Renal cortex interstitium (tissue), 15 donors: ENCODE measurements around the gene SLC2A14. TPM values are rescaled to one million over a fixed set of nuclear protein-coding genes. Genes with fewer than 3 reads are reported as not detected.
"Not testable (repeated sequence)": the region's sequence is repeated elsewhere in the genome, so short reads cannot be mapped to it uniquely, and the experiment has no call there.

Source experiments
- DNase-seq, 11 donors: peaks; one replicate each; pipeline ENCODE4 v3.0.0-alpha.2; 2013; ENCODE audit warnings: low read depth in 9 of 11, low spot score in 4 of 11; ENCODE audit errors: extremely low read depth in 1 of 11
- long read RNA-seq, 16 experiments: transcript quantifications; one replicate each; lab custom pipeline, GENCODE V29; 2026
- polyA plus RNA-seq, 3 donors: library from polyadenylated mRNA; unstranded; fragments of 120-200 nt; gene quantifications; one replicate each; pipeline ENCODE4 v1.2.1, GENCODE V29; 2013; ENCODE audit not compliant: insufficient read length in 3 of 3

Gene SLC2A14
- under 1 TPM; 0.29 to 0.73 (median 0.46) TPM for polyA plus RNA-seq
- long read RNA-seq, donor 1 = 0 reads
- long read RNA-seq, donor 2 = 0 reads
- long read RNA-seq, donor 3 = 0 reads
- long read RNA-seq, donor 4 = 0 reads
- long read RNA-seq, donor 5 = 0 reads
- long read RNA-seq, donor 6 = 0 reads
- long read RNA-seq, donor 7 = 0 reads
- long read RNA-seq, donor 8 = 0 reads
- long read RNA-seq, donor 9 = 0 reads
- long read RNA-seq, donor 10 = 0 reads
- long read RNA-seq, donor 11 = 0 reads
- long read RNA-seq, donor 12 = 0 reads
- long read RNA-seq, donor 13 = 0 reads
- long read RNA-seq, donor 14 = 0 reads
- long read RNA-seq, donor 15 = 0 reads
- long read RNA-seq, donor 16 = 0 reads

DNA sequence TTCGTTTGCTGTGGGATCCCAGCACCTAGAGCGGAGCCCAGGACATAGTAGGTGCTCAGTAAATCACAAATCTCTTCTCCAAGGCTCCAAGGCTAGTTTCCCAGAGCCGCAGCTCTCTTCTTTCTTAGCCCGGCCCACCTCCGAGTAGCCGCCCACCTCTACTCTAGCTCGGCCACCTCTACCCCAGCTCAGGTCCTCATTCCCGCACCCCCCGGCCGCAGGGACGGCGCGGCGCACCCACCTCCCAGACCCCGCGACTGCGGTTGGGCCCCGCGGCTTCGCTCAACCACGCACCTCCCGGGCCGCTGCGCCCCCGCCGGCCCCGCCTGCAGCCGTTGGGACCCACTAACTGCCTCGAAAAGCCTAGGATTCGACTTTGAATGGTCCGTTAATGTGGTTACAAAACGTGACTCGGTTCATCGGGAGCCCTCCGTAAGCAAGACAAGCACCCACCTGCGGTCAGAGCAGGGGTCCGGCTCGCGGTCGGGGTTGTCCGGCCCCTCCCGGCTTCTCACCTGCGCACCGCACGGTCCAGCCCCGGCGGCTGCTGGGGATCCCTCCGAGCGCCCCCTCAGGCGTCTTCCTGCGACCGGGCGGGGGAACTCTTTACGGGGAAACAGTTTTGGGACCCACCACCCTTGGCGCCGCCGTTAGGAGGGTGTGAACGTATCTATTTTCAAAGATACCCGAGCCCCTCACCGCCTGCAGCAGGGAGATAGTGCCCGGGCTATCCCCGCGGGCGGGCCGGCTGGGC lies at the start of gene SLC2A14:
Gene SLC2A14 (minus strand): TSS at position 350 of the 754 bp plus-strand sequence. CDS start 3,035 bp downstream, outside the sequence.
- DNase-seq = no peak

DNA sequence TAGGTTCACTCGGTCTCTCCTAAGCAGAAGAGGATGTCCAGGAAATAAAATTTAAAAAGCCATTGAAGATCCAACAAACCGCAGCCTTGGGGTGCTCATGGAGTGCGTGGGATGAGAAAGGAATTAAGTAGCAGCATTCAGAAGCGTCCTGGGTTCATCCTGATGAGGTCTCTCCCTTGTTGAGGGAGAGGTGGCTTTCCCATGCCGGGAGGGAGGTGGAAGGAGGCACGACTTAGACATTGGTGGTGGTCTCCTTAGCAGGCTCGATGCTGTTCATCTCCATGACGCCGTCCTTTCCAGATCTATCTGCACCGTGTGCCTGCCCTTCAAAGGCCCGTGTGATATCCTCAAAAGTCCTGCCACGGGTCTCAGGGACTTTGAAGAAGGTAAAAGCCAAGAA lies 48.5 kb upstream of the SLC2A14 start:
- DNase-seq = not testable (repeated sequence)

DNA sequence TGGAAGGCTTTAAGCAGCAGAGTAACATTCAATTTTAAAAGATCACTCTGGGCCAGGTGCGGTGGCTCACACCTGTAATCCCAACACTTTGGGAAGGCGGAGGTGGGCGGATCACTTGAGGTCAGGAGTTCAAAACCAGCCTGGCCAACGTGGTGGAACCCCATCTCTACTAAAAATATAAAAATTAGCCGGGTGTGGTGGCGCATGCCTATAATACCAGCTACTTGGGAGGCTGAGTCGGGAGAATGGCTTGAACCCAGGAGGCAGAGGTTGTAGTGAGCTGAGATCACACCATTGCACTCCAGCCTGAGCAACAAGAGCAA lies 45.5 kb upstream of the SLC2A14 start:
- DNase-seq = not testable (repeated sequence)

DNA sequence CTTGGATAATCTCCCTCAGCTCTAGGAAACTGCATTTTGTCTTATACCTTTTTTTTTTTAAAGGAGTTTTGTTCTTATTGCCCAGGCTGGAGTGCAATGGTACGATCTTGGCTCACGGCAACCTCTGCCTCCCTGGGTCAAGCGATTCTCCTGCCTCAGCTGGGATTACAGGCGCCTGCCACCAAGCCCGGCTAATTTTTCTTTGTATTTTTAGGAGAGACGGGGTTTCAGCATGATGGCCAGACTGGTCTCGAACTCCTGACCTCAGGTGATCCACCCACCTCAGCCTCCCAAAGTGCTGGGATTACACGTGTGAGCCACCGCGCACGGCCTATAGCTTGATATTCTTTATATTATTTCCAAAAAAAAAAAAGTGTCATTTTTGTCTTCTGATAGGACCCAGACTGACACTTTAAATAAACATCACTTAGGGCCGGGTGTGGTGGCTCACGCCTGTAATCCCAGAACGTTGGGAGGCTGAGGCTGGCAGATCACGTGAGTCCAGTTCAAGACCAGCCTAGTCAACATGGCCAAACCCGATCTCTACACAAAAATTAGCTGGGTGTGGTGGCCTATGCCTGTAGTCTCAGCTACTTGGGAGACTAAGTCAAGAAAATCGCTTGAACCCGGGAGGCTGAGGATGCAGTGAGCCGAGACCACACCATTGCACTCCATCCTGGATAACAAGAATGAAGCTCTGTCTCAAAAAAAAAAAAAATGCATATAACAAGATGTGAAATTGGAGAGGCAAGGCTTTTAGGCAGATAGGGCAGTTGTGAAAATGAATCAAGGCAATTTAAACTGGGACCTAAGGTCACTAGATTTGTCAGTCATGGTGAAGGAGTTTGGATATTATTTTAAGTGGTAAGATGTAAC lies 44.9 kb upstream of the SLC2A14 start:
- DNase-seq = no peak

DNA sequence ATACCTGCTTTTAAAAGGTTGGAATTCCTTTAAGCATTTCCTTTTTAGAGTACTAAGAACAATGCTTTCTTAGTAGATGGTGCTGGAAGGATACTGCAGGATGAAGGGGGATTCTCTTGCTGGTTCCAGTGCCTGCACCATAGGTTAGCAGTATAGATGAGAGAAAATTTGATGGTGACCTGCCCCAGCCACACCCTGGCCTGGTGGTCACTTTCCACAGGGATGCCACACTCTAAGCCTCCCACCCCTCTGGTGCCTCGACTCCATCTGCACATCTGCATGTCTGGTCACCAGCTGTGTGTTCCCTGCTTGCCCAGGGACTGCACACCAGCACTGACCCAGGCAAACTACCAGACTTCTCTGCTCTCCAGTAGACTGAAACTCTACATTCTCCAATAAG lies 44.2 kb upstream of the SLC2A14 start:
- DNase-seq = no peak

DNA sequence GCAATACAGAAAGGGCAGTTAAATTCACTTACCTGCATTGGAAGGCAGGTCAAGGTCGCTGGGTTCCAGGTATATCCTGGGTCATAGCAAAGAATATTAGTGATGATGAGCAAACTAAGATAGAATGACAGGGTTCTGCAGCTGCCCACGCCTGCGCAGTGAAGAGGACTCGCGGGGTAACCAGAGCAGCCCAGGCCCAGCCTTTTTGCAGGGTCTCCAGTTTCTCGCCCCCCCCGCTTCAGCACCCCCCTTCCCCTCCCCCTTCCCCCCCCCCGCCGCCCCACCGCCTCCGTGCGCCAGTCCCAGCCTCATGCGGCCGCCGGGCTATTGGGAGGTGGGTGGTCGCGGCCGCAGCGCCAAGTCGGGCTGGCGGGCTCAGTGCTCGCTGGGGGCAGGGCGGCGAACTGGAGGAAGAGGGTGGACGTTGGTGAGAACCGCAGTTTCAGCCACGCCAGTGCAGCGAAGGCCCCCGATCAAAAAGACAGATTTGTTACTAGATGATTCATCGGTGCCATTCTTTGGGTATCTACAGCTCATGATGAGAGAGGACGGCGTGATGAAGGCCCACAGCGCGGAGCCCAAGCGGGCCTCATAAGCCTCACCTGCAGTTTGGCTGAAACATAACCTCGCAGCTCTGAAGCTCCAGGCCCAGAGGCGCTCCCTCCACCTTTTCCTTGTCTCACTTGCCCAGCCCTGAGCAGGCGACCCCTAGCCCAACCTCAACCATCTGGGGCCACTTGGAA lies 43.1 kb upstream of the SLC2A14 start:
- no peak for DNase-seq

DNA sequence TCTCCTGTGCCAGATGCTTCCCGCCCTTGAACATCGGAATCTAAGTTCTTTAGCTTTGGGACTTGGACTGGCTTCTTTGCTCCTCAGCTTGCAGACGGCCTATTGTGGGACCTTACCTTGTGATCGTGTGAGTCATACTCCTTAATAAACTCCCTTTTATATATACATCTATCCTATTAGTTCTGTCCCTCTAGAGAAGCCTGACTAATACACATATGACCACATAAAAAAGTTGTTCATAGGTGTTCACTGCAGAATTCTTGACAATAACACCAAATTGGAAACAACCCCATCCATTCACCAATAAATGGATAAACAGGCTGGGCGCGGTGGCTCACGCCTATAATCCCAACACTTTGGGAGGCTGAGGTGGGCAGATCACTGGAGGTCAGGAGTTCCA lies 37.4 kb upstream of the SLC2A14 start:
- DNase-seq = not testable (repeated sequence)

DNA sequence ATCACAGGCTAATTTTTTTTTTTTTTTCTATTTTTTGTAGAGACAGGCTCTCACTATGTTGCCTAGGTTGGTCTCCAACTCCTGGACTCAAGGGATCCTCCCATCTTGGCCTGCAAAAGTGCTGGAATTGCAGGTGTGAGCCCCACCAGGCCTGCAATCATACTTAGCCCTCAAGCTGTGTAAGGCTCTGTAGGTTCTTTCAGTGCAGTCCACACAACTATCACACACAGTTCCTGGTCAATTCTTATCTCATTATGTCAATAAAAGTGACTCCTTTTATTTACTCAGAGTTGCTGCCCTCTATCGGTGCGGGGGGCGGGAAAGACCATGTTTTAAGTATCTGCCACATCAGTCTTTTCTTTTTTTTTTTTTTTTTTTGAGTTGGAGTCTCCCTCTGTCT lies 34.3 kb upstream of the SLC2A14 start:
- no peak for DNase-seq

DNA sequence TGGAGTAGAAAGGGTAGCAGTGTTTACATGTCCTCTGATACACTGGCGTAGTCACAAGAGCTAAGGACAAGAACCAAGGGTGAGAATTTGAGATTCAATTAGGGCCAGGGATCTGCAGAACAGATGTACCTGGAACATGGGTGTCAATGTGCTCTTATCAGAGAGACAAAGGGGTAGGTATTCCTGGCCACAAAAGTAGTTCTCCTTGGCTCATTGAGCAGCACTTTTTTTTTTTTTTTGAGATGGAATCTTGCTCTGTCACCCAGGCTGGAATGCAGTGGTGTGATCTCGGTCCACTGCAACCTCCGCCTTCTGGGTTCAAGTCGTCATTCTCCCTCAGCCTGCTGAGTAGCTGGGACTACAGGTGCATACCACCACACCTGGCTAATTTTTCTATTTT lies 33.6 kb upstream of the SLC2A14 start:
- not testable (repeated sequence) for DNase-seq

DNA sequence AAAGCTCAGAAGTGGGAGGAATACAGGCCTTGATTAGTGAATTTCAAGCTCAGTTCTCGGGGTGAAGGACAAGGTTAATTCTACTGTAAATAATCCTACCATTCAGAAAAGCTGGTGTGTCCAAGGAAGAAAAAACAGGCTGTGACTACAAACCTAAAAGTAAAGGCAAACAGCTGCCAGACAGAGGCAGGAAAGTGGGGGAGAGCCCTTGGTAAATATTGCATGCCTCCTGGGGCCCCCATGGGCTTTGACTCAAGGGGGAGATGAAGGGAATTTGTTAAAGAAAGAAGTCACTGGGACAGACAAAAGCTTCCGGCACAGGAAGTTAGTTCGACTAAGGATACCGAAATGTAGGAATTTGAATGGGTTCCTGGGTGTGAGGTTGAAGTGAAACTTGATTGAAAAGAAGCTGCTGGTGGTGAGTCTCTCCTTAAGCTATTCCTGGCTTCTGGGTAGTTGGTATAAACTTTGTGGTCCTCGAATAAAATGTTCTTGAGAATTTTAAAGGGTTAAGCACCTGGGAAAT lies 32.9 kb upstream of the SLC2A14 start:
- DNase-seq = peak in 5 of 11 donors; percentile 44 to 67 (median 52)

DNA sequence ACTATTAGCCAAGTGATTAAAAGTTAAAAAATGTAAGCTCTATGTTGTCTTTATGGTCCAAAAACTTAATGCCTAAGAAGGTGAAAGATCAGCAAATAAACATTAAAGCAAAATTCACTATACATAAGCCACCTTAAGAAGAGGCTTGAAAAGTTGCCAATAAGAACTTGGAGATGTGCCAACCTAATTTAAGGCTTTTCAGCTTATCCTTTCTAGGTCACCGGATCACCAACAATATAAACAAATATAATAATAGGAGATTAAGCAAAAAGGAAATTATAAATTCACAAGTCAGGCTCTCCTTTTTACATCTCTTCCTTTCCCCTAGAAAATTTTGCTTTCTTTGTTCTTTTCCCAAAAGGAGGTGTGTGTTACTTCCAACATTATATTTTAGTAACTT lies 32.4 kb upstream of the SLC2A14 start:
- peak in 4 of 11 donors; percentile 45 to 61 (median 52) for DNase-seq

DNA sequence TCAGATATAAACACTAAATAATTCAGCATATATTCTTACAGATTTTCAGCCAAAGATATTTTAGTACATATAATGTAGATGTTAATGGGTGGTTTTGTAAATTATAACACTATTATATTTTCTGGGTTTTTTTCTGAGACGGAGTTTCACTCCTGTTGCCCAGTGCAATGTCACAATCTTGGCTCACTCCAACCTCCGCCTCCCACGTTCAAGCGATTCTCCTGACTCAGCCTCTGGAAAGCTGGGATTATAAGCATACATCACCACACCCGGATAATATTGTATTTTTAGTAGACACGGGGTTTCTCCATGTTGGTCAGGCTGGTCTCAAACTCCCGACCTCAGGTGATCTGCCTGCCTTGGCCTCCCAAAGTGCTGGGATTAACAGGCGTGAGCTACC lies 29.7 kb upstream of the SLC2A14 start:
- DNase-seq = not testable (repeated sequence)

DNA sequence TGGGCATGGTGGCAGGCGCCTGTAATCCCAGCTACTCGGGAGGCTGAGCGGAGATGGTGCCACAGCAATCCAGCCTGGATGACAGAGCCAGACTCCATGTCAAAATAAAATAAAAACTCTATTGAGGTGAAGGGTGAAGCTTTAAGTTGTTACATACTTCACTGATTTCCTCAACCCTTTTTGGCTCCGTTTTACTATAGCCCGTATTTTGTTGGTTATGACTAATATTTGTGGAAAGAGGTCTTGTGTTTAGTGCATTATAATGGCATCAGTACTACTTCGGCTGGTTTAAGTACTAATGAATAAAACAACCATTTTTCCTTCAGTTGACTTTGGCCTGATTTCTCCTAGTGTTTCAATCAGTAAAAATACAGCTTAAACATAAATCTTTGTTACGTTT lies 27.0 kb upstream of the SLC2A14 start:
- no peak for DNase-seq

DNA sequence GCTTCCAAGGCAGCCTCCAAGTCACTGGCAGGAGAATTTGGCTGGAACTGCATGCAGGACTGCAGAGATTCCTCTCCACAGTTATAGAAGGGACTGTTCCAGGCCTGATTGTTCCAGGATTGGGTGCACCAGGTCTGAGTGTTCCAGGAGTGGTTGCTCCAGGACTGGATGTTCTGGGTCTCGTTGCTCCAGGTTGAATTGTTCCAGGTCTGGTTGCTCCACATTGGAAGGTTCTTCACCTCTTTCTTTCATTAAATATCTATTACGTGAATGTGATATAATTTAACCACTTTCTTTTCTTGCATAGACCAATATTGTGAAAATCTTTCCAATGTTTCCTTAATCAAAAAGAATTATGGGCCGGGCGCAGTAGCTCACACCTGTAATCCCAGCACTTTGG lies 24.0 kb upstream of the SLC2A14 start:
- DNase-seq = not testable (repeated sequence)

DNA sequence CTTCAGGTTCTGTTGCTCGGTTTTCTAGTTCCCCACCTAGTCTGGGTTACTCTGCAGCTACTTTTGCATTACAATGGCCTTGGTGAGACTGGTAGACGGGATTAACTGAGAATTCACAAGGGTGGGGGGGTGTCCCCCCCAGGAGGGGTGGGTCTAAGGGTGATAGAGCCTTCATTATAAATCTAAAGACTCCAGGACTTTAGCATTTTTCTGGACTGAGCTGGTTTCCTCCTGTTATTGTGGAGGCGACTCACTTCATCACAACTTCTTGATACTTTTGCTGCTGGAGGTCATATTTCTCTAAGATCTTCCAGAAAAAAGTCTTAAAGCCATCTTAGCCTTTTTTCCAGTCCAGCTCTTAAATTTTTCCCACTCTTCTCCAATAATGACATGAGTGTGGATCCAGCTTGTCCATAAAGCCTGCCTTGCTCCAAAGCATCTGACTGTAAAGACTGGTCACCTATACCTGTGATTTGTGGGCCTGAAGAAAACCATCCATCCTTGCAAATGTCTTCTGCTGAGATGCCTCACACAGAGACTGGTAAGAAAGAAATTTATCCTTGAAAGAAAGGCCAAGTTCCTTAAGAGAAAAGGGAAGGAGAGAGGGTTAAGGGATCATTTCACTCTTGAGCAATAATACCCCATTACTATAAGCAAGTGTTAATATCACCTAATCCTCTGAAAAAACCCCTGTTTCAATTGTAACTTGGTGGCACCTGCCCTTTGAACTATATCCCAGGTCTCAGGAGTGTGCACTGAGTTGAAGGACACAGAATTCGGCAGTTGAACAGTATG lies 19.7 kb upstream of the SLC2A14 start:
- no peak for DNase-seq

DNA sequence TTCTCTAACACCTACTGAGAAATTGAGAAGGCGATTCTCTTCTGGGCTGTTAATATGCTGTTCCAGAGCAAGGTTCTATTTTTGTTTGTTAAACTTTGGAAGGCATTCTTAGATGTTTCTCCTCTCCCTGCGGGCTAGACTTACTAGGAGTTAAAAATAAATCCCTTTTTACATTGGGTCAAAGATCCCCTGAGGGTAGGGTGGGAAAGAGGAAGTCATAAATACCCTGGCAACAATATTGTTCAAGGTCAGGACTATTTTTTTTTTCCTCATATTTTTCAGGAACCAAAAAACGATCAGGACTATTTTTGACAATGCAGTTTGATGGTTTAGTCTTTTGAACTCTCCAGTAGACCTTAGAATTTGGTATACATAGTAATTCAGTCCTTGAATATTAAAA lies 12.0 kb upstream of the SLC2A14 start:
- DNase-seq = no peak

DNA sequence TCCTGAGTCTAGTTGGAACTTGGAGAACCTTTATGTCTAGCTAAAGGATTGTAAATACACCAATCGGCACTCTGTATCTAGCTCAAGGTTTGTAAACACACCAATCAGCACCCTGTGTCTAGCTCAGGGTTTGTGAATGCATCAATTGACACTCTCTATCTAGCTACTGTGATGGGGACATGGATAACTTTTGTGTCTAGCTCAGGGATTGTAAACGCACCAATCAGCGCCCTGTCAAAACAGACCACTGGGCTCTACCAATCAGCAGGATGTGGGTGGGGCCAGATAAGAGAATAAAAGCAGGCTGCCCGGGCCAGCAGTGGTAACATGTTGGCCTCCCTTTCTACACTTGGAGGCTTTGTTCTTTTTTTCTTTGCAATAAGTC lies 9.0 kb upstream of the SLC2A14 start:
- DNase-seq = not testable (repeated sequence)
